Glutamatergic neuron (in vitro differentiated cells): ENCODE data around the gene LIPM. TPM values are rescaled to one million over a fixed set of nuclear protein-coding genes. Genes with fewer than 3 reads are reported as not detected.

Source experiments
- DNase-seq: peaks from one replicate; pipeline ENCODE4 v3.0.0; 2022
- H3K27ac Mint-ChIP-seq: one replicate; pipeline ENCODE4 v1.8.0; 2020; ENCODE audit warnings: mild to moderate bottlenecking, mixed read lengths, inconsistent platforms; ENCODE audit not compliant: unreplicated experiment
- H3K27me3 Mint-ChIP-seq: one replicate; pipeline ENCODE4 v1.8.0; 2020; ENCODE audit warnings: mild to moderate bottlenecking, moderate library complexity, mixed read lengths, inconsistent platforms; ENCODE audit not compliant: unreplicated experiment
- H3K36me3 Mint-ChIP-seq: one replicate; pipeline ENCODE4 v1.8.0; 2020; ENCODE audit warnings: mild to moderate bottlenecking, mixed read lengths, inconsistent platforms; ENCODE audit not compliant: unreplicated experiment
- H3K4me1 Mint-ChIP-seq: one replicate; pipeline ENCODE4 v1.8.0; 2020; ENCODE audit warnings: mild to moderate bottlenecking, low read depth, mixed read lengths, inconsistent platforms; ENCODE audit not compliant: unreplicated experiment
- H3K4me3 Mint-ChIP-seq: one replicate; pipeline ENCODE4 v1.8.0; 2020; ENCODE audit warnings: mild to moderate bottlenecking, mixed read lengths, inconsistent platforms; ENCODE audit not compliant: unreplicated experiment
- H3K9me3 Mint-ChIP-seq: one replicate; pipeline ENCODE4 v1.8.0; 2020; ENCODE audit warnings: mild to moderate bottlenecking, moderate library complexity, mixed read lengths, inconsistent platforms; ENCODE audit not compliant: unreplicated experiment
- CTCF ChIP-seq: fragments of 200-600 bp; sonication (generic); IDR thresholded peaks from one replicate; pipeline ENCODE4 v1.5.0; 2021; ENCODE audit not compliant: partially characterized antibody, unreplicated experiment
- total RNA-seq: library from RNA; stranded (reverse); fragmentation: NEBNext Ultra II Directional; extraction: Animal tissue kit (Norgen Biotek cat#: 25700); gene quantifications from one replicate; pipeline ENCODE4 v1.2.1, GENCODE V29; 2021; ENCODE audit not compliant: unreplicated experiment

LIPM gene
- total RNA-seq, 1 donor from 2014 or later: not detected

DNA sequence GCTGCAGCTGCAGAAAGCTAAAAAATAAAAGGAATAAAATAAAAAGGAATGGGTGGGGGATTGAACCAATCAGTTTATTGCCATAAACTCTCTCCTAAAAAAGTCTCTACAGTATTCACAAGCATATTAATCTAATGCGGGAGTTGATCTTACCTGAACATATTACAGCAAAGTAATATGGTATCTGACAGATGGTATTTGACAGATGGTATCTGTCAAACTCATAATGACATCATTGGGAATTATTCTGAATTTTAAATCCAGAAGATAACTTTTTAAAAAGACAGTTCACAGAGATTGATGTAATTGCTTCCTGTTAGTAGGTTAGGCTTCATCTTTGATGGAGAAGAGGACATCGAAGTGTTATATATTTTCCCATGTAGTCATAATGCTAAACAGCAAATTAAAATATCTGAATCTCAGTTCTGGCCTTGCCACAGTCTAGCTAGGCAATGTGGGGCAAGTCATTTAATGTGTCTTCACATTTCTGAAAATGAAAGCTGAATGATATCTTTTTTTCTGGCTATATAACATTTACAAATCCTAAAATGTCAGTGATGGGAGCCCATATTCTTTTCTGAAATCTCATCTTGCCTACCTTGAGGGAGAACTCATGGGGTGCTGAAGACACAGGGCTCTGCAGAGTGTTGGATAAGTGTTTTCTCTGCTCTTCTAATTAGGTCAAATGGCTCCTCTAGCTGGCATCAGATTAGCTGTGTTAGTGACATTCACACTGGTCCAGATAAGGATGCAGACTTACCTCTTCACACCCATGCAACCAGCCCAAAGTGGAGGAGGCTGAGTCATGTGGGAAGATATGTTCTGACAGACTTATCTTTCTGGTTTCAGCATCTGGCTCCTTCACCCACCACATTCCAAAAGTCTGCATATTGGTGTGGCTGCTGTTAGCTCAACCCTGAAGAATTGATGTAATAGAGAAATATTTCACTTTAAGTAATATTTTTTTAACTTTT lies 2.1 kb upstream of the LIPM start:
- Mint-ChIP-seq H3K36me3 (no peaks in the 10 kb centered on the region), H3K4me1 (no peaks in the 10 kb centered on the region), H3K4me3 (no peak overlapping the region), H3K27ac (no peak overlapping the region), H3K27me3 (no peaks in the 10 kb centered on the region), H3K9me3 (no peaks in the 10 kb centered on the region)
- no peak for TF ChIP-seq CTCF
- DNase-seq: no peak

DNA sequence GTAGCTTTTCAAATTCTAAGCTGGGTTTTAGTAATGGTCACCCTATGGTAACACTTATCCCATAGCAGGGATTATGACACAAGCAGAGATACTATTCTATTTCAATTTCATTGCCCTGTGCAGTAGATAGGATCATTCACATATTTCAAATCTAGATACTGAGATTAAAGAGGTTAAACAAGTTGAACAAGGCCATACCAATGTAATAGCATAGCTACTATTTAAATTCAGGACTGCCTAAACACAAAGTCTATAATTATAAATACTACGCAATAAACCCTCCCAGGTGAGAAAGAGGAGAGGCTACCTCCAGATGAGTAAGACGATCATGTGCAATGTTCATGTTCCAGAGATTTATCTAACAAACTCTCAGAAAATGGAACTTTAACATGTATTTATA lies 1.1 kb downstream of the LIPM start:
- Mint-ChIP-seq H3K4me3 (no peak overlapping the region), H3K27ac (no peak overlapping the region), H3K4me1 (no peaks in the 10 kb centered on the region), H3K36me3 (no peaks in the 10 kb centered on the region), H3K9me3 (no peaks in the 10 kb centered on the region), H3K27me3 (no peaks in the 10 kb centered on the region)
- TF ChIP-seq CTCF: no peak
- DNase-seq: no peak

DNA sequence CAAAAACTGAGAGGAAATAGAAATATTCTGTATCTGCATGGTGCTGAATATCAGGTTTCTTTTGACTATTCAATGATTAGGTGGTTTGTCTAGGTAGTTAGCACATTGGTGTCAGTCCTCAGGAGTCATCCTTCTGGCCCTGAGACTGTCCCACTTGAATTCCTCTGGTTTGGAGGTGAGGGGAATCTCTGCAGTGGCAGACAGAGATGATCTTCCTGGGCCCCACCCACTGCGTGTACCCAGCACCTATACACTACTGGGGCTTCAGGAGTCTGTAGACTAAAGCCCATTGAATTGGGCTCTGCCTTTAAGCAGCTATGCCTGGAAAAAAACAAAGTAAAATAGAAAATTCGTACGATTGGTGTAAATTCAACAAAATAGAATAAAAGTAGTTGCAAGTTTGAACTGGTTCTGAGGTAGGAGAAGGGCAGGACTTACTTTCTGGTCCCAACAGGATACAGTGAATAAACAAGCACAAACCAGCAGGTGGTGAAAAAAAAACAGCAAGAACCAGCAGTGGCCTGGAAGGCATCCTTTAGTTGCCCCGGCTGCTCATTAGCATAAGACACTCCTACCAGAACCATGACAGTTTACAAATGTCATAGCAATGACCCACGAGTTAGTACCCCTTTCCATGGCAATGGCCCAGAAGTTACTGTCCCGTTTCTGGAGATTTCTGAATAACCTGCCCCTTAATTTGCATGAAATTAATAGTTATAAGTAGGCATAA lies 1.7 kb downstream of the LIPM start:
- Mint-ChIP-seq H3K9me3 (no peaks in the 10 kb centered on the region), H3K4me1 (no peaks in the 10 kb centered on the region), H3K27ac (no peak overlapping the region), H3K36me3 (no peaks in the 10 kb centered on the region), H3K27me3 (no peaks in the 10 kb centered on the region), H3K4me3 (no peak overlapping the region)
- no peak for DNase-seq
- TF ChIP-seq CTCF: no peak

DNA sequence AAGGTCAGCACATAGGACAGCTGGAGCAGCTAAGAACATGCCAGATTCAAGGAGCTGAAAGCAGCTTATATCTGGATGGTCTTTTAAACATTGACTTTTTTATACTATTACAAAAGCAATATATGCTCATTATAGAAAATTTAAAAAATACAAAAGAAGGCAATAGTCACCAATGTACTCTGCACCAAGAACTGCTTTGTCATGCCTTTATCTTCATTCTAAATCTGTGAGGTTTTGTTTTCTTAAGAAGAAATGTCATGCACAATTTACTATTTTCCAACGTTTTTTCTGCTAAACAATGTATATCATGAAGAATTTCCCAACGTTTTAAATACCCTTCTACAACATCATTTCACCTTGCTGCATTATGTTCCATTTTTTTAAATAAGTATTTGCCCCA lies 2.8 kb downstream of the LIPM start:
- DNase-seq: no peak
- Mint-ChIP-seq H3K9me3 (no peaks in the 10 kb centered on the region), H3K4me3 (no peak overlapping the region), H3K27ac (no peak overlapping the region), H3K36me3 (no peaks in the 10 kb centered on the region), H3K4me1 (no peaks in the 10 kb centered on the region), H3K27me3 (no peaks in the 10 kb centered on the region)
- TF ChIP-seq CTCF: no peak

DNA sequence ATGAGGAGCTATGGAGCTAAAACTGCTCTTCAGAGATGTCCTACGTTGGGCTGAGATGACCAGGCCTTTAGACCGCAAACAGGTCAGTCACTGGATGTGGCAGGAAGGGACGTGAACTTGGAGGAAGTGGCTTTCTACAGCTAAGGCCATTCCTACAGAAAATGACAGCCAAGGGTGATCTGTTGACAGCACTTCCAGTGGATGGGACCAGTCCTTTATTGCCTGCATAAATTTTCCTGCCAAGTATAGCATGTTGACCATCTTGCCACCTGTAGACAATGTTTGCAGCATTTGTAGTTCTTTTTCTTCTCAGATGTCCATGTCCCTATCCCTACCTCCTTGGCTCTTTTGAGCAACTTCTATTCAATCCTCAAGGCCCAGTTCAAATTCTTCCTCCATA lies 3.4 kb downstream of the LIPM start:
- H3K4me1 Mint-ChIP-seq: peaks cover 3% of the 10 kb centered on the region
- no peaks in the 10 kb centered on the region for H3K27me3 Mint-ChIP-seq
- H3K9me3 Mint-ChIP-seq: no peaks in the 10 kb centered on the region
- no peak overlapping the region for H3K4me3 Mint-ChIP-seq
- no peak for TF ChIP-seq CTCF
- no peaks in the 10 kb centered on the region for H3K36me3 Mint-ChIP-seq
- DNase-seq: no peak
- no peak overlapping the region for H3K27ac Mint-ChIP-seq
